ENCODE data around the gene ALDH1L2.

Gene ALDH1L2

DNA sequence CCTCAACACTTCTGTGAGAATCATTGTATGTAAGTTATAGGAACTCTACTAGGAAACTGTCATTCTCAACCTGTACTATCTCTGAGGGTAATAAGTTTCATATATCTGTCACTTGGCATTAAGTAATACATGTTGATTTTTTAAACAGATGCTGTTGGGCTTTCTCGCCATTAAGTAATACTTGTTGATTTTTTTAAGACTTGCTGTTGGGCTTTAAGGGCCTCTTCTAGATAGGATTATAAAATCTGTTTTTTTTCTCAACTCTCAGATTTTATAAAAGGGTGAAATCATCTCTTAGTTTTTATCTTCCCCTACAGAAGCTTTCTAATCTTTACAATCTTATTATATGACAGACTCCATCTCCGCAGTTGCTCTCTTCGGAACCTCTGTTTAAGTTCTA, 28.8 kb upstream of the ALDH1L2 start:
- H3F3A ChIP-seq (ENCODE audit: insufficient read depth, low read length), result no peaks in the 10 kb centered on the region
- H3K79me2 ChIP-seq (ENCODE audit: insufficient read depth, low read length), result peaks cover 50% of the 10 kb centered on the region
- H3K36me3 ChIP-seq (ENCODE audit: insufficient read depth, low read length), result peaks cover 62% of the 10 kb centered on the region
- H3K4me3 ChIP-seq (ENCODE audit: low read depth, low read length, poor library complexity, severe bottlenecking), result no peak overlapping the region
- TF ChIP-seq, protein P1, sequence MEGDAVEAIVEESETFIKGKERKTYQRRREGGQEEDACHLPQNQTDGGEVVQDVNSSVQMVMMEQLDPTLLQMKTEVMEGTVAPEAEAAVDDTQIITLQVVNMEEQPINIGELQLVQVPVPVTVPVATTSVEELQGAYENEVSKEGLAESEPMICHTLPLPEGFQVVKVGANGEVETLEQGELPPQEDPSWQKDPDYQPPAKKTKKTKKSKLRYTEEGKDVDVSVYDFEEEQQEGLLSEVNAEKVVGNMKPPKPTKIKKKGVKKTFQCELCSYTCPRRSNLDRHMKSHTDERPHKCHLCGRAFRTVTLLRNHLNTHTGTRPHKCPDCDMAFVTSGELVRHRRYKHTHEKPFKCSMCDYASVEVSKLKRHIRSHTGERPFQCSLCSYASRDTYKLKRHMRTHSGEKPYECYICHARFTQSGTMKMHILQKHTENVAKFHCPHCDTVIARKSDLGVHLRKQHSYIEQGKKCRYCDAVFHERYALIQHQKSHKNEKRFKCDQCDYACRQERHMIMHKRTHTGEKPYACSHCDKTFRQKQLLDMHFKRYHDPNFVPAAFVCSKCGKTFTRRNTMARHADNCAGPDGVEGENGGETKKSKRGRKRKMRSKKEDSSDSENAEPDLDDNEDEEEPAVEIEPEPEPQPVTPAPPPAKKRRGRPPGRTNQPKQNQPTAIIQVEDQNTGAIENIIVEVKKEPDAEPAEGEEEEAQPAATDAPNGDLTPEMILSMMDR (IDR thresholded peaks at IDR 0.05; ENCODE audit: low read length), result no peak
- TF ChIP-seq EZH2 (IDR thresholded peaks at IDR 0.05; ENCODE audit: borderline replicate concordance, low read length), result no peak
- peaks cover 11% of the 10 kb centered on the region for H3K4me1 ChIP-seq (ENCODE audit: insufficient read depth, low read length, severe bottlenecking)
- no peak overlapping the region for H2AFZ ChIP-seq (ENCODE audit: low read length)
- no peaks in the 10 kb centered on the region for H3K9me2 ChIP-seq (ENCODE audit: low read depth, low read length)
- H3K4me2 ChIP-seq (ENCODE audit: low read length), result no peak overlapping the region
- no peaks in the 10 kb centered on the region for H4K20me1 ChIP-seq (ENCODE audit: insufficient read depth, low read length)
- no peak overlapping the region for H3K27ac ChIP-seq (ENCODE audit: low read depth, low read length, poor library complexity, severe bottlenecking)
- H3K9me3 ChIP-seq (ENCODE audit: low read length), result no peaks in the 10 kb centered on the region
- H3K9ac ChIP-seq (ENCODE audit: low read length), result no peak overlapping the region
- H3K27me3 ChIP-seq (ENCODE audit: insufficient read depth, low read length), result no peaks in the 10 kb centered on the region

DNA sequence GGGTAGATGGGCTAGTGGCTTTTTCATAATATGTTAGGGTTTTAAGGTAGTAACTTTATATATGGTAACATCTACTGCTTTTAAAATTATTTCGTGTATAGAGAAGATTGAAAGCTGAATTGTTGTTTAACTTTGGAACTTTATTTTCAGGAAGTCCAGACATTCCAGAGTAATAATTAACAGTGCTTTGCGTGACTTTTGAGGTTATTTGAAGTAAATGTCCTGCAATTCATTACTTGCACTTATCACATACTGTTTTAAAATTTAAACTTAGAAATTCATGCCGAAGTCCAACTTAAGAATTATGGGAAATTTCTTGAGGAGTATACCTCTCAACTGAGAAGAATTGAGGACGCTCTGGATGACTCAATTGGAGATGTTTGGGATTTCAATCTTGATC, 26.6 kb upstream of the ALDH1L2 start:
- peaks cover 42% of the 10 kb centered on the region for H3K36me3 ChIP-seq (ENCODE audit: insufficient read depth, low read length)
- H3F3A ChIP-seq (ENCODE audit: insufficient read depth, low read length), result no peaks in the 10 kb centered on the region
- H3K4me2 ChIP-seq (ENCODE audit: low read length), result no peak overlapping the region
- H3K27ac ChIP-seq (ENCODE audit: low read depth, low read length, poor library complexity, severe bottlenecking), result no peak overlapping the region
- no peaks in the 10 kb centered on the region for H3K9me3 ChIP-seq (ENCODE audit: low read length)
- no peak overlapping the region for H3K4me3 ChIP-seq (ENCODE audit: low read depth, low read length, poor library complexity, severe bottlenecking)
- H3K27me3 ChIP-seq (ENCODE audit: insufficient read depth, low read length), result no peaks in the 10 kb centered on the region
- H3K4me1 ChIP-seq (ENCODE audit: insufficient read depth, low read length, severe bottlenecking), result peaks cover 17% of the 10 kb centered on the region
- H3K9ac ChIP-seq (ENCODE audit: low read length), result no peak overlapping the region
- H3K9me2 ChIP-seq (ENCODE audit: low read depth, low read length), result no peaks in the 10 kb centered on the region
- TF ChIP-seq EZH2 (IDR thresholded peaks at IDR 0.05; ENCODE audit: borderline replicate concordance, low read length), result no peak
- TF ChIP-seq, protein P1 (IDR thresholded peaks at IDR 0.05; ENCODE audit: low read length), result no peak
- peaks cover 50% of the 10 kb centered on the region for H3K79me2 ChIP-seq (ENCODE audit: insufficient read depth, low read length)
- no peaks in the 10 kb centered on the region for H4K20me1 ChIP-seq (ENCODE audit: insufficient read depth, low read length)
- H2AFZ ChIP-seq (ENCODE audit: low read length), result no peak overlapping the region

DNA sequence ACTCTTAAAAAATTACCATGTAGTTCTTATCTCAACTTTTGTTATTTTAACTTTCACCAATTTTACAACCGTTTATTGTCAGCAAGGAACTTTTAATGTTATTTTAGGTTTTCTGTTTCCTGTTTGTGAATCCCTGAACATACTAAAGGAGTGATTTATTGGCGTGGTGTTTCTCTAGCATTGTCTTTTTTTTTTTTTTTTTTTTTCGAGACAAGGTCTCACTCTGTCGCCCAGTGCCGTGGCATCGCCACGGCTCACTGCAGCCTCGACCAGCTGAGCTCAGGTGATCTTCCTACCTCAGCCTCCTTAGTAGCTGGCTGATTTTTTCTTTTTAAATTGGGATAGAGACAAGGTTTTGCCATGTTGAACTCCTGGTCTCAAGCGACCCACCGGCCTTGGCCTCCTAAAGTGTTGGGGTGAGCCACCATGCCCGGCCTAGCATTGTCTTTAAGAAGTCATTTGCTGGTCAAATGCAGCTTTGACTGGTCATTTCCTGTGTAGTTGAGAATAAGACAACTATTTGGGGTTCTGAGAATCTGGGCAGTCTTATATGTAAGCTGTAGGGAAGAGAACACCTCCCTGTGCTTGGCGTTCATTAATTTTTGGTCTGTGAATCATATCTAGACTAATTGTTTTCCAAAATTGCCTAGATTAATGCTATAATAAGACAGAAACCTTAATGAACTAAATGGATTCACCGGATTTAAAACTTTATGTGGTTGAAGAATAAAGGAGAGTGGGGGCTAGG, 25.4 kb upstream of the ALDH1L2 start:
- Histone ChIP-seq H3K9me3 (ENCODE audit: low read length) (no peaks in the 10 kb centered on the region), H3K79me2 (ENCODE audit: insufficient read depth, low read length) (peaks cover 50% of the 10 kb centered on the region), H3K4me2 (ENCODE audit: low read length) (peak overlapping the region; percentile 76), H3K27ac (ENCODE audit: low read depth, low read length, poor library complexity, severe bottlenecking) (peak overlapping the region; percentile 62), H3K27me3 (ENCODE audit: insufficient read depth, low read length) (no peaks in the 10 kb centered on the region), H3K4me3 (ENCODE audit: low read depth, low read length, poor library complexity, severe bottlenecking) (peak overlapping the region; percentile 97), H3K36me3 (ENCODE audit: insufficient read depth, low read length) (peaks cover 32% of the 10 kb centered on the region), H3K4me1 (ENCODE audit: insufficient read depth, low read length, severe bottlenecking) (peaks cover 17% of the 10 kb centered on the region), H2AFZ (ENCODE audit: low read length) (no peak overlapping the region), H3K9me2 (ENCODE audit: low read depth, low read length) (no peaks in the 10 kb centered on the region), H3F3A (ENCODE audit: insufficient read depth, low read length) (no peaks in the 10 kb centered on the region), H3K9ac (ENCODE audit: low read length) (peak overlapping the region; percentile 97), H4K20me1 (ENCODE audit: insufficient read depth, low read length) (no peaks in the 10 kb centered on the region)
- no peak for TF ChIP-seq EZH2 (IDR thresholded peaks at IDR 0.05; ENCODE audit: borderline replicate concordance, low read length)
